ENCODE measurements around the gene B4GALT5.

B4GALT5 gene

GRCh38 chr20:49669601-49670189, 44.0 kb downstream of the B4GALT5 start:
- TF ChIP-seq CTCF (IDR thresholded peaks at IDR 0.05) = no peak

GRCh38 chr20:49668181-49668877, 45.3 kb downstream of the B4GALT5 start:
- no peak for TF ChIP-seq CTCF (IDR thresholded peaks at IDR 0.05)

- no peak for TF ChIP-seq CTCF (IDR thresholded peaks at IDR 0.05)
Observed at GRCh38 chr20:49666911-49667310, 46.8 kb downstream of the B4GALT5 start.

GRCh38 chr20:49665796-49666195, 47.9 kb downstream of the B4GALT5 start:
- no peak for TF ChIP-seq CTCF (IDR thresholded peaks at IDR 0.05)

- TF ChIP-seq CTCF (IDR thresholded peaks at IDR 0.05) = no peak
Observed at GRCh38 chr20:49664612-49665313, 48.9 kb downstream of the B4GALT5 start.

GRCh38 chr20:49663112-49663511, 50.6 kb downstream of the B4GALT5 start:
- no peak for TF ChIP-seq CTCF (IDR thresholded peaks at IDR 0.05)

GRCh38 chr20:49661560-49662329, 51.9 kb downstream of the B4GALT5 start:
- TF ChIP-seq CTCF (IDR thresholded peaks at IDR 0.05) = no peak
